Measurements from ENCODE around the gene PLPP6.
"Not testable (repeated sequence)": the region's sequence is repeated elsewhere in the genome, so short reads cannot be mapped to it uniquely, and the experiment has no call there.

PLPP6 gene

DNA sequence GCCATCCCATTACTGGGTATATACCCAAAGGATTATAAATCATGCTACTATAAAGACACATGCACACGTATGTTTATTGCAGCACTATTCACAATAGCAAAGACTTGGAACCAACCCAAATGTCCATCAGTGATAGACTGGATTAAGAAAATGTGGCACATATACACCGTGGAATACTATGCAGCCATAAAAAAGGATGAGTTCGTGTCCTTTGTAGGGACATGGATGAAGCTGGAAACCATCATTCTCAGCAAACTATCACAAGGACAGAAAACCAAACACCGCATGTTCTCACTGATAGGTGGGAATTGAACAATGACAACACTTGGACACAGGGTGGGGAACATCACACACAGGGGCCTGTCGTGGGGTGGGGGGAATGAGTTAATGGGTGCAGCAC lies 1.4 kb upstream of the PLPP6 start:
- H3K27ac ChIP-seq (ENCODE audit: insufficient read depth in 1 of 2, low read depth in 1 of 2, low read length in 2 of 2, poor library complexity in 1 of 2, severe bottlenecking in 2 of 2); H3K36me3 ChIP-seq (ENCODE audit: control insufficient read depth in 4 of 4, insufficient read depth in 4 of 4, low read length in 3 of 4); H3K4me3 ChIP-seq (ENCODE audit: control insufficient read depth in 1 of 7, extremely low read depth in 1 of 7, insufficient read depth in 4 of 7, low read depth in 2 of 7, low read length in 6 of 7); POLR2A ChIA-PET; H3K9me3 ChIP-seq (ENCODE audit: control extremely low read depth in 1 of 5, control insufficient read depth in 4 of 5, insufficient read depth in 2 of 5, low read depth in 1 of 5, low read length in 4 of 5); DNase-seq: not testable (repeated sequence)
- Histone ChIP-seq H3K27me3 (replicated peaks in 2 of 5; ENCODE audit: control insufficient read depth in 4 of 5, insufficient read depth in 5 of 5, low read length in 4 of 5) (peaks cover 2 to 71% (median 8%) of the 10 kb centered on the region in 5 experiments), H3K4me1 (ENCODE audit: control extremely low read depth in 1 of 4, control insufficient read depth in 4 of 4, insufficient read depth in 4 of 4, low read length in 3 of 4) (peaks cover 8 to 23% (median 19%) of the 10 kb centered on the region in 4 experiments)
- no CpG with 5 or more reads among the region's 5 CpGs for WGBS (ENCODE audit: insufficient coverage)
- CTCF ChIA-PET = interaction anchor here (0.7 kb wide), 1 partner anchor 17 kb away, joined by 5 read pairs; no protein-coding TSS in a partner anchor

DNA sequence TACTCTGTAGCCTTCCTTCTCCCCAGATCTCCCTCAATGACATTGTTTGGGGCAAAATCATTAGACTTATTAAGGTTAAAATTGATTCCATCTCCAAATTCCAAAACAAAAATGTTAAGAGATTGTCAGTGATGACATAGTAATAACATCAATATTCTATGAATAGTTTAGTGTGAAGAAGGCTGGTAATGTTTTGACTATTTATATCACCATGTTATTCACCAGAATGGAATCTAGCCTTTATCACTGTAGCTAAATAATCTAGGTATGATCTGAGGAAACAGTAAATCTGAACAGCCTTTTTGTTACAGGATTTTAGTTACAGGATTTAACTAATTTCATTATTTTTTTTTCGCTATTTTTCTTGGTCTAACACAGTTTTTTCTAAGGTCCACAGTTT lies 929 bp upstream of the PLPP6 start:
- Histone ChIP-seq H3K27ac (ENCODE audit: insufficient read depth in 1 of 2, low read depth in 1 of 2, low read length in 2 of 2, poor library complexity in 1 of 2, severe bottlenecking in 2 of 2) (no peak overlapping the region), H3K4me3 (ENCODE audit: control insufficient read depth in 1 of 7, extremely low read depth in 1 of 7, insufficient read depth in 4 of 7, low read depth in 2 of 7, low read length in 6 of 7) (peak overlapping the region in 2 of 7 experiments; percentile 80 to 82), H3K36me3 (ENCODE audit: control insufficient read depth in 4 of 4, insufficient read depth in 4 of 4, low read length in 3 of 4) (no peaks in the 10 kb centered on the region), H3K27me3 (replicated peaks in 2 of 5; ENCODE audit: control insufficient read depth in 4 of 5, insufficient read depth in 5 of 5, low read length in 4 of 5) (peaks cover 2 to 71% (median 11%) of the 10 kb centered on the region in 5 experiments), H3K9me3 (ENCODE audit: control extremely low read depth in 1 of 5, control insufficient read depth in 4 of 5, insufficient read depth in 2 of 5, low read depth in 1 of 5, low read length in 4 of 5) (no peaks in the 10 kb centered on the region), H3K4me1 (ENCODE audit: control extremely low read depth in 1 of 4, control insufficient read depth in 4 of 4, insufficient read depth in 4 of 4, low read length in 3 of 4) (peaks cover 8 to 27% (median 22%) of the 10 kb centered on the region in 4 experiments)
- WGBS (ENCODE audit: insufficient coverage) = 17% methylated on average over 1 of the region's 1 CpG
- CTCF ChIA-PET = interaction anchor here (0.7 kb wide), 1 partner anchor 16 kb away, joined by 5 read pairs; no protein-coding TSS in a partner anchor
- DNase-seq = no peak
- POLR2A ChIA-PET = no interaction called here

DNA sequence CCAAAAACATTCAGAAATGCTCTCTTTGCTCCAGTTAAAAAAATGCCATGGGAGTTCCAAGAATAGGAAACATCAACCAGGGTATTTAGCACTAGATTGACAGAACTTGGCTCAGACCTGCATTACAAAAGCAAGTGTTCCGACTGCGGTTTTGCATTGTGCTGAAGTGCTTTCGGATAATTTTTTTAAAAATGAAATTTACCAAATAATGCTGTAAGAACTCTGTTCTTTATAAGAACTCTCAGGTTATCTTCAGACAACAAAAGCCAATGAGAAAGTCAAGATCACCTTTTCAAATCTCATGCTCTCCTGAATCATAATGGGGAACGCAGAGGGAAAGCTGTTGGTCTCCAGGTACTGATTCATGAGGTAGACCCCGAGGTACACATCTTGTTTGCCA lies 483 bp upstream of the PLPP6 start:
- WGBS (ENCODE audit: insufficient coverage) = 0% methylated on average over 2 of the region's 5 CpGs
- no peak overlapping the region for H3K27ac ChIP-seq (ENCODE audit: insufficient read depth in 1 of 2, low read depth in 1 of 2, low read length in 2 of 2, poor library complexity in 1 of 2, severe bottlenecking in 2 of 2)
- H3K36me3 ChIP-seq (ENCODE audit: control insufficient read depth in 4 of 4, insufficient read depth in 4 of 4, low read length in 3 of 4) = no peaks in the 10 kb centered on the region
- ChIA-PET POLR2A (no interaction called here), CTCF (interaction anchor here (1.2 kb wide), 1 partner anchor 131 kb away, joined by 4 read pairs; the partner anchor contains the start of gene RCL1)
- H3K9me3 ChIP-seq (ENCODE audit: control extremely low read depth in 1 of 5, control insufficient read depth in 4 of 5, insufficient read depth in 2 of 5, low read depth in 1 of 5, low read length in 4 of 5) = no peaks in the 10 kb centered on the region
- H3K27me3 ChIP-seq (replicated peaks in 2 of 5; ENCODE audit: control insufficient read depth in 4 of 5, insufficient read depth in 5 of 5, low read length in 4 of 5) = peaks cover 2 to 71% (median 11%) of the 10 kb centered on the region in 5 experiments
- peaks cover 8 to 31% (median 26%) of the 10 kb centered on the region in 4 experiments for H3K4me1 ChIP-seq (ENCODE audit: control extremely low read depth in 1 of 4, control insufficient read depth in 4 of 4, insufficient read depth in 4 of 4, low read length in 3 of 4)
- peak overlapping the region in 6 of 7 experiments; percentile 40 to 82 (median 78) for H3K4me3 ChIP-seq (ENCODE audit: control insufficient read depth in 1 of 7, extremely low read depth in 1 of 7, insufficient read depth in 4 of 7, low read depth in 2 of 7, low read length in 6 of 7)
- DNase-seq = peak in 2 of 3 donors; percentile 22 to 76

- WGBS (ENCODE audit: insufficient coverage) = 69% methylated on average over 11 of the region's 13 CpGs
- Histone ChIP-seq H3K27ac (ENCODE audit: insufficient read depth in 1 of 2, low read depth in 1 of 2, low read length in 2 of 2, poor library complexity in 1 of 2, severe bottlenecking in 2 of 2) (no peak overlapping the region), H3K36me3 (ENCODE audit: control insufficient read depth in 4 of 4, insufficient read depth in 4 of 4, low read length in 3 of 4) (no peaks in the 10 kb centered on the region), H3K4me1 (ENCODE audit: control extremely low read depth in 1 of 4, control insufficient read depth in 4 of 4, insufficient read depth in 4 of 4, low read length in 3 of 4) (peaks cover 8 to 33% (median 28%) of the 10 kb centered on the region in 4 experiments), H3K27me3 (replicated peaks in 2 of 5; ENCODE audit: control insufficient read depth in 4 of 5, insufficient read depth in 5 of 5, low read length in 4 of 5) (peaks cover 0 to 71% (median 13%) of the 10 kb centered on the region in 5 experiments), H3K9me3 (ENCODE audit: control extremely low read depth in 1 of 5, control insufficient read depth in 4 of 5, insufficient read depth in 2 of 5, low read depth in 1 of 5, low read length in 4 of 5) (no peaks in the 10 kb centered on the region), H3K4me3 (ENCODE audit: control insufficient read depth in 1 of 7, extremely low read depth in 1 of 7, insufficient read depth in 4 of 7, low read depth in 2 of 7, low read length in 6 of 7) (peak overlapping the region in 6 of 7 experiments; percentile 40 to 82 (median 78))
- ChIA-PET POLR2A (interaction anchor here (1.2 kb wide), 1 partner anchor 16 kb away, joined by 4 read pairs; the partner anchor contains the start of gene CDC37L1), CTCF (interaction anchor here (0.7 to 1.4 kb wide), 5 partner anchors 15 to 965 kb away, joined by 3 to 4 read pairs (median 3); partner anchors contain the start of gene RCL1)
- peak in 2 of 3 donors; percentile 39 to 42 for DNase-seq
Observed at GRCh38 chr9:4662989-4663792, 1.1 kb downstream of the PLPP6 start.

DNA sequence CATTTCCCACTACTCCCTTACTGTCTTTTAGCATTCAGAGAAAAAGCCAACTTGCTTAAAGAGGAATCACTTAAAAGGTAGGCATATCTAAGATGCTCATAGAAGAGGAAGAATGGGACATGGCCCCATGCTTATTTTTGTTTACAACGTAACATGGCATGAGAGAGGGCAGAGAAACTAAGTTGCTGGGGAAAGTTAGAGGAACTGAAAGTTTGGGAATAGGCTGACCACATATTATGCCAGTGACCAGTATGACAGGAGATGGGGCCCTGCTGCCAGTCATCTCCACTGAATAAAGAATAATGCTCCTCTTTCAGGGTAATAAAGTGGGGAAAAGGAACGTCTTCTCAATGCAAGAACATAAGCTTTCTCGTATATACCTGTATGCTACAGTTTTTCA lies 1.9 kb downstream of the PLPP6 start:
- 92% methylated on average over 2 of the region's 3 CpGs for WGBS (ENCODE audit: insufficient coverage)
- Histone ChIP-seq H3K36me3 (ENCODE audit: control insufficient read depth in 4 of 4, insufficient read depth in 4 of 4, low read length in 3 of 4) (no peaks in the 10 kb centered on the region), H3K27ac (ENCODE audit: insufficient read depth in 1 of 2, low read depth in 1 of 2, low read length in 2 of 2, poor library complexity in 1 of 2, severe bottlenecking in 2 of 2) (no peak overlapping the region), H3K4me1 (ENCODE audit: control extremely low read depth in 1 of 4, control insufficient read depth in 4 of 4, insufficient read depth in 4 of 4, low read length in 3 of 4) (peaks cover 8 to 33% (median 28%) of the 10 kb centered on the region in 4 experiments), H3K4me3 (ENCODE audit: control insufficient read depth in 1 of 7, extremely low read depth in 1 of 7, insufficient read depth in 4 of 7, low read depth in 2 of 7, low read length in 6 of 7) (no peak overlapping the region), H3K27me3 (replicated peaks in 2 of 5; ENCODE audit: control insufficient read depth in 4 of 5, insufficient read depth in 5 of 5, low read length in 4 of 5) (peaks cover 0 to 70% (median 13%) of the 10 kb centered on the region in 5 experiments), H3K9me3 (ENCODE audit: control extremely low read depth in 1 of 5, control insufficient read depth in 4 of 5, insufficient read depth in 2 of 5, low read depth in 1 of 5, low read length in 4 of 5) (no peaks in the 10 kb centered on the region)
- ChIA-PET POLR2A (interaction anchor here (1.2 kb wide), 1 partner anchor 16 kb away, joined by 4 read pairs; the partner anchor contains the start of gene CDC37L1), CTCF (interaction anchor here (0.8 to 1.4 kb wide), 6 partner anchors 11 to 44 kb away, joined by 3 to 4 read pairs (median 3); no protein-coding TSS in a partner anchor)
- no peak for DNase-seq

GRCh38 chr9:4665357-4665756 lies 3.3 kb downstream of the PLPP6 start:
- no peak for DNase-seq
- H3K4me1 ChIP-seq (ENCODE audit: control extremely low read depth in 1 of 4, control insufficient read depth in 4 of 4, insufficient read depth in 4 of 4, low read length in 3 of 4) = peaks cover 8 to 34% (median 29%) of the 10 kb centered on the region in 4 experiments
- no peaks in the 10 kb centered on the region for H3K36me3 ChIP-seq (ENCODE audit: control insufficient read depth in 4 of 4, insufficient read depth in 4 of 4, low read length in 3 of 4)
- ChIA-PET CTCF (interaction anchor here (0.6 to 2.1 kb wide), 8 partner anchors 9 to 1456 kb away, joined by 3 to 6 read pairs (median 4); partner anchors contain the start of gene CDC37L1), POLR2A (no interaction called here)
- H3K27me3 ChIP-seq (replicated peaks in 2 of 5; ENCODE audit: control insufficient read depth in 4 of 5, insufficient read depth in 5 of 5, low read length in 4 of 5) = peaks cover 0 to 76% (median 13%) of the 10 kb centered on the region in 5 experiments
- no peak overlapping the region for H3K27ac ChIP-seq (ENCODE audit: insufficient read depth in 1 of 2, low read depth in 1 of 2, low read length in 2 of 2, poor library complexity in 1 of 2, severe bottlenecking in 2 of 2)
- H3K9me3 ChIP-seq (ENCODE audit: control extremely low read depth in 1 of 5, control insufficient read depth in 4 of 5, insufficient read depth in 2 of 5, low read depth in 1 of 5, low read length in 4 of 5) = no peaks in the 10 kb centered on the region
- 100% methylated on average over 1 of the region's 2 CpGs for WGBS (ENCODE audit: insufficient coverage)
- no peak overlapping the region for H3K4me3 ChIP-seq (ENCODE audit: control insufficient read depth in 1 of 7, extremely low read depth in 1 of 7, insufficient read depth in 4 of 7, low read depth in 2 of 7, low read length in 6 of 7)
